Esophagus (tissue), 2 donors: Measurements from ENCODE around the gene PPID. TPM values are rescaled to one million over a fixed set of nuclear protein-coding genes. Genes with fewer than 3 reads are reported as not detected.

Experiments used
- H3K27ac ChIP-seq, 2 donors: one replicate each; pipeline ENCODE4 v1.5.1; 2013; ENCODE audit warnings: low read depth in 2 of 2, mild to moderate bottlenecking in 2 of 2, inconsistent platforms in 1 of 2, low read length in 1 of 2, moderate library complexity in 1 of 2
- H3K27me3 ChIP-seq, 2 donors: one replicate each; pipeline ENCODE4 v1.6.1; 2013; ENCODE audit warnings: low read length in 2 of 2, control low read depth in 1 of 2, mild to moderate bottlenecking in 1 of 2; ENCODE audit not compliant: insufficient read depth in 2 of 2, control insufficient read depth in 1 of 2
- H3K36me3 ChIP-seq, 2 donors: one replicate each; pipeline ENCODE4 v1.6.1; 2013; ENCODE audit warnings: low read length in 1 of 2; ENCODE audit not compliant: control insufficient read depth in 2 of 2, insufficient read depth in 2 of 2
- H3K4me1 ChIP-seq, 2 donors: one replicate each; pipeline ENCODE4 v1.6.1; 2013; ENCODE audit warnings: low read length in 1 of 2; ENCODE audit not compliant: control insufficient read depth in 2 of 2, insufficient read depth in 2 of 2
- H3K4me3 ChIP-seq, 2 donors: one replicate each; pipeline ENCODE4 v1.5.1; 2013; ENCODE audit warnings: low read length in 2 of 2, mild to moderate bottlenecking in 2 of 2, low read depth in 1 of 2, moderate library complexity in 1 of 2
- H3K9me3 ChIP-seq, 2 donors: one replicate each; pipeline ENCODE4 v1.6.1; 2013; ENCODE audit warnings: mild to moderate bottlenecking in 2 of 2, low read depth in 1 of 2, low read length in 1 of 2, moderate library complexity in 1 of 2; ENCODE audit not compliant: control insufficient read depth in 2 of 2, insufficient read depth in 1 of 2
- WGBS, 2 donors: extraction: QIAGEN DNeasy Blood & Tissue Kit; methylation state at CpG; one replicate each; pipeline ENCODE4 v1.1.7; 2013; 5-methylcytosine and 5-hydroxymethylcytosine counted together
- polyA plus RNA-seq, 2 donors: library from polyadenylated mRNA; stranded (reverse); fragments of 200-250 nt; gene quantifications; one replicate each; pipeline ENCODE4 v1.2.3, GENCODE V29; 2013
- donor health status: healthy with polysubstance abuse.
- donor health status: Bipolar disorder and iron deficiency.

PPID gene
- polyA plus RNA-seq, 2 donors: 12.1 to 15.8 TPM

DNA sequence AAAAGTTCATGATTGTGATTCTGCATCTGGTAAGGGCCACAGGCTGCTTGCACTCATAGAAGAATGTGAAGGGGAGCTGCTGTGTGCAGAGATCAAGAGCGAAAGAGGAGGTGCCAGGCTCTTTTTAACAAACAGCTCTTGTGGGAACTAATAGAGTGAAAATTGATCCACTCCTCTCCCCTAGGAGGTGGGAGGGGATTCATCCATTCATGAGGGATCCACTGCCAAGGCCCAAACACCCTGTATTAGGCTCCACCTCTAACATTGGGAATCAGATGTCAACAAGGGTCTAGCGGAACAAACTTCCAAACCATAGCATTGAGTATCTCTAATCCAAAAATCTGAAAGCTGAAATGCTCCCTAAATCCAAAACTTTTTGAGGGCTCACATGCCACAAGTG is 16.4 kb upstream of the PPID start:
- no peaks in the 10 kb centered on the region for H3K36me3 ChIP-seq
- H3K27ac ChIP-seq: no peak overlapping the region
- no peaks in the 10 kb centered on the region for H3K9me3 ChIP-seq
- no peak overlapping the region for H3K4me3 ChIP-seq
- no peaks in the 10 kb centered on the region for H3K4me1 ChIP-seq
- no peaks in the 10 kb centered on the region for H3K27me3 ChIP-seq
- WGBS, 2 donors: 94% methylated on average over 2 of the region's 2 CpGs

DNA sequence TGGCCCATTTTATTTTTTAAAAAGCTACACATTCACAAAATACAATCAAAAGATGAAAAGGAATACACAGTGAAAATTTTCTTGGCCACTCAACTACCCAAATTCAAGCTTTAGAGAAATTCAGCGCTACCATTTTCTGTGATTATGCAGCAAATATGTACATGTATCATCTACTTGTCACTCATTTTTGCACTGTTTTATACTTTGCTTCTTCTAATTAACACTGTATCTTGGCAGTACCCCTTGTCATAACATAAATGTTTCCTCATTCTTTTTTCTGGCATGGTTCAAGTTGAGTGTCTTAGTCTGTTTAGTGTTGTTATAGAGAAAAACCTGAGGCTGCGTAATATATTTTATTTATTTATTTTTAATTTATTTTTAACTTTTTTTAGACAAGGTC is 15.7 kb upstream of the PPID start:
- 96 to 97% methylated on average over 2 of the region's 2 CpGs for WGBS, 2 donors
- Histone ChIP-seq H3K27me3 (no peaks in the 10 kb centered on the region), H3K4me1 (no peaks in the 10 kb centered on the region), H3K27ac (no peak overlapping the region), H3K9me3 (no peaks in the 10 kb centered on the region), H3K4me3 (no peak overlapping the region), H3K36me3 (no peaks in the 10 kb centered on the region)

DNA sequence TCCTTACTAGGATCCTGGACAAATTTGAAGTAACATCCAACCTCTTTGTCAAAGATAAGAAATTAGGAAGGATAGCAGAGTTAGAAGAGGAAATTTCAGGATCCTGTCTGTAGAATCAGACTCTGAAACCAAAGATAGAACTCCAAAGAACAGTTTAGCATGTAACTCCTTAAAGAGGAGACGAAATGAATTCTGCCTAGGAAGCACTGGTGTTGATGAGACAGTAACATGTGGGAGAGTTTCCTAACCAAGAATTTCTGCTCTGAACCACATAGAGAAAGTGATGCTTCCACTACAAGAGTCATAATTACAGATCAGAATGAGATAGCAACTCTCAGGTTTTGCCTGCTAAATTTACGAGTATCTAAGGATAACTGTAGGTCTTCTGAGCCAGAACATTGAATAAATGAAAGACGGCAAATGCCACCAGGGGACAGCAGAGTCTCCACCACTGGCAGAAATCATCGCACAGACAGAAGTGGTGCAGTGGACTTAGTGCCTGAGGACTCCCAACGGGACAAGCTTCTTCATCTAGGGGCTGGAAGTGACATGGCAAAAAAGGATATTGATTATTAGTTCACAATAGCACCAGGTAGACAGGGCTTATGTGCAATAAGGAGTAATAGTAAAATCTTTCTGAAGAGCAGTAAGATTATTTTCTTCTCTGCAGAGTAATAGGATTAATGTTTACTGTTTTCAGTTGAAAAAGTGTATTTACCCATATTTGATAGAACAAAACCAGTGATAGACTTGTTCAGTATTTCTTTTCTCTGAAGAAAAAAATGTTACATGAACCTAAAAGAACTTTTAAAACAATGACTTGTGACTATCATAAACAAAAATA is 6.7 kb upstream of the PPID start:
- no peak overlapping the region for H3K4me3 ChIP-seq
- H3K9me3 ChIP-seq: no peaks in the 10 kb centered on the region
- no peaks in the 10 kb centered on the region for H3K27me3 ChIP-seq
- 16 to 18% methylated on average over 5 of the region's 5 CpGs for WGBS, 2 donors
- H3K27ac ChIP-seq: no peak overlapping the region
- H3K4me1 ChIP-seq: no peaks in the 10 kb centered on the region
- H3K36me3 ChIP-seq: no peaks in the 10 kb centered on the region

GRCh38 chr4:158728236-158728635 is 5.0 kb upstream of the PPID start:
- Histone ChIP-seq H3K27me3 (no peaks in the 10 kb centered on the region), H3K4me3 (no peak overlapping the region), H3K27ac (no peak overlapping the region), H3K4me1 (no peaks in the 10 kb centered on the region), H3K9me3 (no peaks in the 10 kb centered on the region), H3K36me3 (no peaks in the 10 kb centered on the region)
- WGBS, 2 donors: 52 to 71% methylated on average over 1 of the region's 1 CpG

- WGBS, 2 donors: 79 to 80% methylated on average over 6 of the region's 6 CpGs
- H3K27ac ChIP-seq: no peak overlapping the region
- no peaks in the 10 kb centered on the region for H3K27me3 ChIP-seq
- no peaks in the 10 kb centered on the region for H3K36me3 ChIP-seq
- H3K4me1 ChIP-seq: no peaks in the 10 kb centered on the region
- no peaks in the 10 kb centered on the region for H3K9me3 ChIP-seq
- no peak overlapping the region for H3K4me3 ChIP-seq
These were observed 3.4 kb upstream of the PPID start for GRCh38 chr4:158726633-158727032.

DNA sequence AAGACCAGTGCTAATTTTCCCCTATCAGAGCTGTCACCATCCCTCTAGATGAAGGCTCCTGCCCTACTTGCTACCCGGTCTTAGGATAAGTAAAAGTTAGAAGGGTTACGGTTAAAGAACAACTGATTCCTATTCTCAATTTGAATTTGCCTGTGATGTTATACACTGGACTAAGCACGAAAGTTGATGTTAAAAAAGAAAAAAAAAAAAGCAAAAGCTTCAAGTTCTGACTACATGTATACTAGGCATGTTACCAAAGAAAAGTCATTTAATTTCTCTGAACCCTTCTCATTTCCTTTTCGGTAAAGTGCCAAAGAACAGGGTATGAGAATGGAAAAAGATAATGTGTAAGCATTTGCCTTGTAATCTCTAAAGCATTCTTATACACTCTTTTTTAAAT is 1.4 kb upstream of the PPID start:
- 79 to 85% methylated on average over 4 of the region's 4 CpGs for WGBS, 2 donors
- Histone ChIP-seq H3K4me1 (no peaks in the 10 kb centered on the region), H3K27me3 (no peaks in the 10 kb centered on the region), H3K9me3 (no peaks in the 10 kb centered on the region), H3K4me3 (no peak overlapping the region), H3K27ac (no peak overlapping the region), H3K36me3 (peaks cover 0 to 4% of the 10 kb centered on the region in 2 donors)

DNA sequence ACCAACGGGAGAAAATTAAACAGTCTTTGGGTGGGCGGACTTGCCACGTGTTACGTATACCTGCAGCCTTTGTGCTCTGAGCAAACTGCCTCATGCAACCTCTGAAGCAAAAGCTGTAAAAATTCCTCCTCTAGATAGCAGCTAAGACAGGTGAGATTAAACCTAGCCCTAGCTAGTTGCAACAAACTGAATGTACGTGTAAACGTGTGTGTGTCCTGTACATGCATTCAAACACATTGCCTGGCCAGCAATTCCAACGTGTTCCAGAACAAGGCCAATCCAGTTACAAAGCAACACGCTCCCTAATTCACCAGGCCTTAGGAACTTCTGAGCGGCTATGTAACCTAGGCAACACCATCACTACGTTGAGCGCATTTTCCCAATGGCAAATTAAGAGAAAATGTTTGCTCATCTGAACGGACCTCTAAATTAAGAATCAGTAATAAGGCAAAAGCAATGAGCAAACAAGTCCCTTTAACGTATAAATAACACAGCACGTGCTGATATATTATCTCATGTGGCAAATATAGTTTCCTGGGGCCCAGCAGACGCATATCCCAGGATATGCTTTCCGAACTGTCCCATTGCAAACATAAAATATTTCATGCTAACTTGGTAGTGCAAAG is 792 bp downstream of the PPID start:
- Histone ChIP-seq H3K4me1 (no peaks in the 10 kb centered on the region), H3K4me3 (peak overlapping the region; percentile 81 to 93), H3K27me3 (no peaks in the 10 kb centered on the region), H3K36me3 (peaks cover 4 to 5% of the 10 kb centered on the region in 2 donors), H3K27ac (peak overlapping the region; percentile 78 to 92), H3K9me3 (no peaks in the 10 kb centered on the region)
- 9 to 10% methylated on average over 16 of the region's 16 CpGs for WGBS, 2 donors

- Histone ChIP-seq H3K4me1 (no peaks in the 10 kb centered on the region), H3K27ac (no peak overlapping the region)
- WGBS, 2 donors: 100% methylated on average over 1 of the region's 1 CpG
These were observed 1.5 kb downstream of the PPID start for GRCh38 chr4:158721680-158722079.

DNA sequence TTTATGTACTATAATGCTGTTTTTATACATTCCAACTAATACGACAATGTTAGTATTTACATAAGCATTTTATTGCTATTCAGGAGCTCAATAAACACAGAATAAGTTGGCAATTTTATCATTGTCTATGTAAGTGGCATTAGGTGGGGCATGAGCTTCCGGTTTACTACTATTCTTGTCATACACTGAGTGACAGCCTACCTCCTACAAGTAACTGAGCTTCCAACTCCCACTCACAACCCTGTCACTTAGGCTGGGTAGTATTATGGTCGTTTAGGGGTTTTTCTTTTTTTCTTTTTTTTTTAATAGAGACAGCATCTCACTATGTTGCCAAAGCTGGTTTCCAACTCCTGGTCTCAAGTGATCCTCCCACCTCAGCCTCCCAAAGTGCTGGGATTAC is 7.4 kb downstream of the PPID start:
- Histone ChIP-seq H3K36me3 (peaks cover 0 to 5% of the 10 kb centered on the region in 2 donors), H3K4me3 (no peak overlapping the region), H3K9me3 (no peaks in the 10 kb centered on the region), H3K27ac (no peak overlapping the region), H3K27me3 (no peaks in the 10 kb centered on the region), H3K4me1 (no peaks in the 10 kb centered on the region)
- 60 to 70% methylated on average over 3 of the region's 3 CpGs for WGBS, 2 donors

More at GRCh38 chr4:158721680-158722079, 1.5 kb downstream of the PPID start:
- no peak overlapping the region for H3K4me3 ChIP-seq
- no peaks in the 10 kb centered on the region for H3K27me3 ChIP-seq
- no peaks in the 10 kb centered on the region for H3K9me3 ChIP-seq
- H3K36me3 ChIP-seq: peaks cover 4 to 5% of the 10 kb centered on the region in 2 donors

DNA sequence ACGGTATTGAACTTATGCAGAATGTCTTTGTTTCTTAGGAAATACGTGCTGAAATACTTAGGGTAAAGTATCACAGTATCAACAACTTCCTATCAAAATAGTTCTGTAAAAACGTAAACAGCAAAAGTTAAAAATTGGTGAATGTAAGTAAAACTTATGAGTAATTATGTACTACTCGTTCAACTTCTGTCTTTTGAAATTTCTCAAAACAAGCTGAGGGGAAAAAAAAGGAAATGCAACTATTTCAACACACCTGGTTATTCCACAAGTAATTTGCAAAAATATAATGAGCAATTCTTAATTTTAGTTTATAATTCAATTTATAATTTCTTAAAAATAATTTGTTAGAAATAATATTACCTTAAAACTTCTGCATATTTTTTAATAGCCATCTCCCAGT is 8.3 kb downstream of the PPID start:
- Histone ChIP-seq H3K9me3 (no peaks in the 10 kb centered on the region), H3K4me3 (no peak overlapping the region), H3K27ac (no peak overlapping the region), H3K4me1 (no peaks in the 10 kb centered on the region), H3K36me3 (peaks cover 0 to 5% of the 10 kb centered on the region in 2 donors), H3K27me3 (no peaks in the 10 kb centered on the region)
- WGBS, 2 donors: 90 to 92% methylated on average over 4 of the region's 4 CpGs
